Naive thymus-derived CD4-positive, alpha-beta T cell (primary cell): ENCODE data around the gene PRRC2B. TPM values are rescaled to one million over a fixed set of nuclear protein-coding genes. Genes with fewer than 3 reads are reported as not detected.

Experiments
- ATAC-seq: fragments of 150-1000 bp; cut with Tn5 transposase; 2 replicates; pipeline ENCODE4 v1.10.0; 2021; ENCODE audit warnings: mild to moderate bottlenecking, moderate library complexity
- CTCF ChIA-PET: fragments of 350-600 bp; sonication (Branson Sonifier 250); formaldehyde crosslinking; loops from one replicate; lab custom pipeline; 2021; ENCODE audit warnings: antibody characterized with exemption; lab: Charles Lee
- POLR2A ChIA-PET: fragments of 350-600 bp; sonication (Branson Sonifier 250); formaldehyde crosslinking; loops from one replicate; lab custom pipeline; 2021; ENCODE audit warnings: antibody characterized with exemption, inconsistent platforms; lab: Charles Lee
- DNase-seq, 9 donors: peaks; one replicate each; pipeline versions ENCODE4 v3.0.0 to v3.0.0-alpha.2; 2020 to 2022; ENCODE audit warnings: mixed read lengths in 1 of 9
- H3K27ac ChIP-seq: one replicate; pipeline ENCODE4 v1.7.0; 2013; ENCODE audit warnings: mild to moderate bottlenecking, low read depth, low read length, moderate library complexity
- H3K27me3 ChIP-seq, 2 donors: one replicate each; pipeline ENCODE4 v1.7.0; 2013; ENCODE audit warnings: low read length in 2 of 2, mild to moderate bottlenecking in 2 of 2, moderate library complexity in 2 of 2; ENCODE audit not compliant: control insufficient read depth in 2 of 2, insufficient read depth in 2 of 2
- H3K36me3 ChIP-seq, 3 experiments: 1 replicate in 2 of 3; 2 replicates in 1 of 3; pipeline ENCODE4 v1.7.0; 2013; ENCODE audit warnings: low read length in 3 of 3, mild to moderate bottlenecking in 3 of 3, moderate library complexity in 1 of 3; ENCODE audit not compliant: insufficient read depth in 3 of 3, control insufficient read depth in 2 of 3
- H3K4me1 ChIP-seq, 2 donors: one replicate each; pipeline ENCODE4 v1.7.0; 2013; ENCODE audit warnings: low read length in 2 of 2, mild to moderate bottlenecking in 2 of 2, moderate library complexity in 1 of 2; ENCODE audit not compliant: control insufficient read depth in 2 of 2, insufficient read depth in 2 of 2
- H3K4me3 ChIP-seq: 2 replicates; pipeline ENCODE4 v1.7.0; 2013; ENCODE audit warnings: mild to moderate bottlenecking, low read length
- H3K9me3 ChIP-seq, 3 experiments: 1 replicate in 2 of 3; 2 replicates in 1 of 3; pipeline ENCODE4 v1.7.0; 2013; ENCODE audit warnings: low read length in 3 of 3; ENCODE audit not compliant: control insufficient read depth in 2 of 3
- H3K27ac Mint-ChIP-seq, 9 donors: one replicate each; pipeline ENCODE4 v1.8.0; 2020 to 2022; ENCODE audit warnings: mixed read lengths in 9 of 9, mild to moderate bottlenecking in 8 of 9, moderate library complexity in 5 of 9, inconsistent platforms in 2 of 9
- H3K27me3 Mint-ChIP-seq, 5 donors: one replicate each; pipeline ENCODE4 v1.8.0; 2021 to 2022; ENCODE audit warnings: mixed read lengths in 5 of 5, mild to moderate bottlenecking in 1 of 5
- H3K36me3 Mint-ChIP-seq, 5 donors: one replicate each; pipeline ENCODE4 v1.8.0; 2020 to 2022; ENCODE audit warnings: mixed read lengths in 5 of 5, mild to moderate bottlenecking in 3 of 5, inconsistent platforms in 1 of 5
- H3K4me1 Mint-ChIP-seq, 7 donors: one replicate each; pipeline ENCODE4 v1.8.0; 2020 to 2022; ENCODE audit warnings: mixed read lengths in 7 of 7, mild to moderate bottlenecking in 3 of 7, inconsistent platforms in 1 of 7
- H3K4me3 Mint-ChIP-seq, 10 donors: one replicate each; pipeline ENCODE4 v1.8.0; 2020 to 2022; ENCODE audit warnings: mild to moderate bottlenecking in 10 of 10, mixed read lengths in 10 of 10, moderate library complexity in 6 of 10, inconsistent platforms in 2 of 10
- H3K9me3 Mint-ChIP-seq, 11 donors: one replicate each; pipeline ENCODE4 v1.8.0; 2020 to 2022; ENCODE audit warnings: mixed read lengths in 11 of 11, mild to moderate bottlenecking in 4 of 11, inconsistent platforms in 1 of 11, moderate library complexity in 1 of 11
- intact Hi-C, 2 donors: fragments of 100-400 bp; cut with micrococcal nuclease; formaldehyde crosslinking; loops; one replicate each; pipeline ENCODE4 v1.15.1; 2023
- polyA plus RNA-seq, 2 donors: library from polyadenylated mRNA; unstranded; fragments of 300-500 nt; fragmentation: Illumina TruSeq; gene quantifications; one replicate each; pipeline ENCODE4 v1.2.3, GENCODE V29; 2021
- total RNA-seq, 6 experiments: library from RNA in 5 of 6; stranded (reverse) in 5 of 6; gene quantifications; 1 replicate in 5 of 6; 2 replicates in 1 of 6; pipeline ENCODE4 v1.2.3 and lab custom pipeline; 2021 to 2026

Gene PRRC2B
- total and polyA plus RNA-seq, 7 experiments from 2014 or later, result 29.8 to 382 (median 227) TPM

- no peak for ATAC-seq
- DNase-seq, result no peak
- ChIA-PET POLR2A (no interaction called here), CTCF (no interaction called here)
- Histone ChIP-seq H3K4me1 (no peaks in the 10 kb centered on the region), H3K27me3 (no peaks in the 10 kb centered on the region), H3K27ac (no peak overlapping the region), H3K36me3 (peaks cover 41 to 100% (median 44%) of the 10 kb centered on the region in 3 experiments), H3K9me3 (no peaks in the 10 kb centered on the region), H3K4me3 (no peak overlapping the region)
- peak overlapping the region in 3 of 9 donors; percentile 10 to 45 (median 17) for H3K27ac Mint-ChIP-seq
- H3K9me3 Mint-ChIP-seq, result peaks cover 0 to 1% (median 0%) of the 10 kb centered on the region in 11 donors
- peaks cover 0 to 16% (median 10%) of the 10 kb centered on the region in 7 donors for H3K4me1 Mint-ChIP-seq
- peaks cover 17 to 65% (median 27%) of the 10 kb centered on the region in 5 donors for H3K36me3 Mint-ChIP-seq
- H3K27me3 Mint-ChIP-seq, result no peaks in the 10 kb centered on the region
- H3K4me3 Mint-ChIP-seq, result no peak overlapping the region
- intact Hi-C loops, result no loop called here
Measured at GRCh38 chr9:131487001-131487400, 93.1 kb downstream of the PRRC2B start.

- Mint-ChIP-seq H3K27me3 (no peaks in the 10 kb centered on the region), H3K27ac (peak overlapping the region in 7 of 9 donors; percentile 18 to 75 (median 52)), H3K36me3 (peaks cover 17 to 62% (median 28%) of the 10 kb centered on the region in 5 donors), H3K9me3 (peaks cover 0 to 1% (median 0%) of the 10 kb centered on the region in 11 donors), H3K4me3 (no peak overlapping the region), H3K4me1 (peaks cover 0 to 16% (median 10%) of the 10 kb centered on the region in 7 donors)
- ChIA-PET CTCF (no interaction called here), POLR2A (interaction anchor here (1.1 kb wide), 1 partner anchor 13 kb away, joined by 3 read pairs; no protein-coding TSS in a partner anchor)
- H3K27me3 ChIP-seq, result no peaks in the 10 kb centered on the region
- peaks cover 42 to 100% (median 46%) of the 10 kb centered on the region in 3 experiments for H3K36me3 ChIP-seq
- no peak overlapping the region for H3K27ac ChIP-seq
- no peak for ATAC-seq
- H3K4me3 ChIP-seq, result no peak overlapping the region
- no peaks in the 10 kb centered on the region for H3K9me3 ChIP-seq
- H3K4me1 ChIP-seq, result no peaks in the 10 kb centered on the region
- DNase-seq, result no peak
- intact Hi-C loops, result no loop called here
Measured at GRCh38 chr9:131487621-131488031, 93.7 kb downstream of the PRRC2B start.

GRCh38 chr9:131490514-131490913 is 96.6 kb downstream of the PRRC2B start:
- Mint-ChIP-seq H3K9me3 (peaks cover 0 to 1% (median 0%) of the 10 kb centered on the region in 11 donors), H3K36me3 (peaks cover 17 to 66% (median 36%) of the 10 kb centered on the region in 5 donors), H3K4me1 (peaks cover 0 to 16% (median 11%) of the 10 kb centered on the region in 7 donors), H3K27me3 (no peaks in the 10 kb centered on the region), H3K4me3 (no peak overlapping the region), H3K27ac (peak overlapping the region in 4 of 9 donors; percentile 9 to 80 (median 42))
- ChIA-PET POLR2A (no interaction called here), CTCF (no interaction called here)
- DNase-seq (no peak), ATAC-seq (no peak)
- intact Hi-C loops, result no loop called here
- Histone ChIP-seq H3K36me3 (peaks cover 40 to 100% (median 44%) of the 10 kb centered on the region in 3 experiments), H3K4me1 (no peaks in the 10 kb centered on the region), H3K27ac (no peak overlapping the region), H3K9me3 (no peaks in the 10 kb centered on the region), H3K4me3 (no peak overlapping the region), H3K27me3 (no peaks in the 10 kb centered on the region)

GRCh38 chr9:131491001-131491710 is 97.3 kb downstream of the PRRC2B start:
- H3K36me3 ChIP-seq, result peaks cover 33 to 100% (median 42%) of the 10 kb centered on the region in 3 experiments
- no peak overlapping the region for H3K27ac ChIP-seq
- H3K4me1 ChIP-seq, result no peaks in the 10 kb centered on the region
- intact Hi-C loops, result no loop called here
- peaks cover 0 to 16% (median 11%) of the 10 kb centered on the region in 7 donors for H3K4me1 Mint-ChIP-seq
- peak overlapping the region in 2 of 9 donors; percentile 58 to 80 for H3K27ac Mint-ChIP-seq
- ATAC-seq (no peak), DNase-seq (no peak)
- no peaks in the 10 kb centered on the region for H3K27me3 Mint-ChIP-seq
- CTCF ChIA-PET, result no interaction called here
- H3K36me3 Mint-ChIP-seq, result peaks cover 17 to 65% (median 36%) of the 10 kb centered on the region in 5 donors
- H3K4me3 Mint-ChIP-seq, result no peak overlapping the region
- H3K27me3 ChIP-seq, result no peaks in the 10 kb centered on the region
- H3K4me3 ChIP-seq, result no peak overlapping the region
- H3K9me3 ChIP-seq, result no peaks in the 10 kb centered on the region
- POLR2A ChIA-PET, result interaction anchor here (1.1 to 1.2 kb wide), 2 partner anchors 12 to 44 kb away, joined by 3 read pairs; no protein-coding TSS in a partner anchor
- H3K9me3 Mint-ChIP-seq, result peaks cover 0 to 1% (median 0%) of the 10 kb centered on the region in 11 donors

GRCh38 chr9:131492070-131492469 is 98.2 kb downstream of the PRRC2B start:
- H3K4me1 ChIP-seq, result no peaks in the 10 kb centered on the region
- CTCF ChIA-PET, result interaction anchor here (0.5 kb wide), 1 partner anchor 47 kb away, joined by 3 read pairs; no protein-coding TSS in a partner anchor
- no peaks in the 10 kb centered on the region for H3K9me3 ChIP-seq
- peaks cover 30 to 100% (median 42%) of the 10 kb centered on the region in 3 experiments for H3K36me3 ChIP-seq
- H3K4me3 ChIP-seq, result no peak overlapping the region
- no peaks in the 10 kb centered on the region for H3K27me3 ChIP-seq
- peak overlapping the region in 6 of 9 donors; percentile 44 to 72 (median 55) for H3K27ac Mint-ChIP-seq
- intact Hi-C loops, result no loop called here
- no peak overlapping the region for H3K4me3 Mint-ChIP-seq
- H3K36me3 Mint-ChIP-seq, result peaks cover 17 to 61% (median 36%) of the 10 kb centered on the region in 5 donors
- no peaks in the 10 kb centered on the region for H3K27me3 Mint-ChIP-seq
- DNase-seq (no peak), ATAC-seq (no peak)
- POLR2A ChIA-PET, result interaction anchor here (1.1 to 1.3 kb wide), 3 partner anchors 11 to 43 kb away, joined by 3 read pairs; no protein-coding TSS in a partner anchor
- H3K9me3 Mint-ChIP-seq, result peaks cover 0 to 1% (median 0%) of the 10 kb centered on the region in 11 donors
- peaks cover 0 to 15% (median 10%) of the 10 kb centered on the region in 7 donors for H3K4me1 Mint-ChIP-seq
- no peak overlapping the region for H3K27ac ChIP-seq

- DNase-seq, result no peak
Measured at GRCh38 chr9:131494296-131494870, 100.5 kb downstream of the PRRC2B start.

More at GRCh38 chr9:131494296-131494870, 100.5 kb downstream of the PRRC2B start:
- ChIA-PET CTCF (no interaction called here), POLR2A (interaction anchor here (0.6 kb wide), 1 partner anchor 18 kb away, joined by 3 read pairs; no protein-coding TSS in a partner anchor)
- peaks cover 0 to 1% (median 0%) of the 10 kb centered on the region in 11 donors for H3K9me3 Mint-ChIP-seq
- peak overlapping the region in 4 of 9 donors; percentile 14 to 77 (median 59) for H3K27ac Mint-ChIP-seq
- Histone ChIP-seq H3K4me1 (peaks cover 4 to 6% of the 10 kb centered on the region in 2 donors), H3K4me3 (no peak overlapping the region), H3K9me3 (no peaks in the 10 kb centered on the region), H3K27ac (no peak overlapping the region), H3K27me3 (no peaks in the 10 kb centered on the region), H3K36me3 (peaks cover 22 to 86% (median 33%) of the 10 kb centered on the region in 3 experiments)
- H3K4me1 Mint-ChIP-seq, result peaks cover 9 to 28% (median 19%) of the 10 kb centered on the region in 7 donors
- intact Hi-C loops, result no loop called here
- H3K4me3 Mint-ChIP-seq, result no peak overlapping the region
- no peaks in the 10 kb centered on the region for H3K27me3 Mint-ChIP-seq
- ATAC-seq, result no peak
- H3K36me3 Mint-ChIP-seq, result peaks cover 13 to 46% (median 29%) of the 10 kb centered on the region in 5 donors
